Measurements from ENCODE around the gene SYN1. TPM values are rescaled to one million over a fixed set of nuclear protein-coding genes. Genes with fewer than 3 reads are reported as not detected.
"Not testable (repeated sequence)": the region's sequence is repeated elsewhere in the genome, so short reads cannot be mapped to it uniquely, and the experiment has no call there.

The SYN1 gene
- total RNA-seq = 13.9 TPM
- long read RNA-seq, partial matches to known transcripts = 14 of 15 reads
- long read RNA-seq, other reads (novel, unspliced or antisense) = 0 of 15 reads

- H3K4me1 ChIP-seq = peaks cover 5% of the 10 kb centered on the region
- H3K36me3 ChIP-seq = no peaks in the 10 kb centered on the region
- TF ChIP-seq, protein P1, sequence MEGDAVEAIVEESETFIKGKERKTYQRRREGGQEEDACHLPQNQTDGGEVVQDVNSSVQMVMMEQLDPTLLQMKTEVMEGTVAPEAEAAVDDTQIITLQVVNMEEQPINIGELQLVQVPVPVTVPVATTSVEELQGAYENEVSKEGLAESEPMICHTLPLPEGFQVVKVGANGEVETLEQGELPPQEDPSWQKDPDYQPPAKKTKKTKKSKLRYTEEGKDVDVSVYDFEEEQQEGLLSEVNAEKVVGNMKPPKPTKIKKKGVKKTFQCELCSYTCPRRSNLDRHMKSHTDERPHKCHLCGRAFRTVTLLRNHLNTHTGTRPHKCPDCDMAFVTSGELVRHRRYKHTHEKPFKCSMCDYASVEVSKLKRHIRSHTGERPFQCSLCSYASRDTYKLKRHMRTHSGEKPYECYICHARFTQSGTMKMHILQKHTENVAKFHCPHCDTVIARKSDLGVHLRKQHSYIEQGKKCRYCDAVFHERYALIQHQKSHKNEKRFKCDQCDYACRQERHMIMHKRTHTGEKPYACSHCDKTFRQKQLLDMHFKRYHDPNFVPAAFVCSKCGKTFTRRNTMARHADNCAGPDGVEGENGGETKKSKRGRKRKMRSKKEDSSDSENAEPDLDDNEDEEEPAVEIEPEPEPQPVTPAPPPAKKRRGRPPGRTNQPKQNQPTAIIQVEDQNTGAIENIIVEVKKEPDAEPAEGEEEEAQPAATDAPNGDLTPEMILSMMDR (IDR thresholded peaks at IDR 0.05; ENCODE audit: borderline replicate concordance) = peak; percentile 28
- H3K27me3 ChIP-seq (ENCODE audit: low read depth) = peaks cover 5% of the 10 kb centered on the region
- peak; percentile 81 for DNase-seq
- no peak within 1 kb of the TSS for H3K27ac ChIP-seq (replicated peaks)
- peak within 1 kb of the TSS; percentile 60 for H3K4me3 ChIP-seq
- intact Hi-C loops (cut with micrococcal nuclease) = no loop called here
- no peaks in the 10 kb centered on the region for H3K9me3 ChIP-seq (replicated peaks)
These were observed at the start of gene SYN1 for GRCh38 chrX:47619486-47620302. Gene SYN1 (minus strand): TSS chrX:47619857. CDS start chrX:47619728, 129 bp downstream.

DNA sequence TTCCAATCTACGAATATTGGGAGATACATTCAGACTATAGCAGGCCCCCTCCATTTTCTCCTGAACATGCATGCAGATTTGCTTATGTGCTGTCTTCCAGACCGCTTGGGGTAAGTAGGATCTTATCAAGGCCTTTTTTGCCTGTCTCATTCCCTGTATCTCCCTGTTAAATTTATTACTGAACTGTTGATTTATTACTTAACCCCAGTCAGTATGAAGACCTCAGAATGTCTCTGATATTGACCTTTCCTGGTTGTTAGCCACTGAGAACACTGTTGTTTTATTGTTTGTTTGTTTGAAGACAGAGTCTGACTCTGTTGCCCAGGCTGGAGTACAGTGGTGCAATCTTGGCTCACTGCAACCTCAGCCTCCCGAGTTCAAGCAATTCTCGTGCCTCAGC is 46.1 kb upstream of the SYN1 start:
- DNase-seq; intact Hi-C loops (cut with micrococcal nuclease); H3K27me3 ChIP-seq (ENCODE audit: low read depth); H3K36me3 ChIP-seq; H3K9me3 ChIP-seq (replicated peaks); H3K27ac ChIP-seq (replicated peaks); H3K4me3 ChIP-seq; H3K4me1 ChIP-seq: not testable (repeated sequence)

GRCh38 chrX:47664737-47665136 is 45.1 kb upstream of the SYN1 start:
- no peak overlapping the region for H3K27ac ChIP-seq (replicated peaks)
- TF ChIP-seq, protein P1 (IDR thresholded peaks at IDR 0.05; ENCODE audit: borderline replicate concordance) = no peak
- intact Hi-C loops (cut with micrococcal nuclease) = no loop called here
- H3K36me3 ChIP-seq = no peaks in the 10 kb centered on the region
- H3K4me3 ChIP-seq = no peak overlapping the region
- no peaks in the 10 kb centered on the region for H3K9me3 ChIP-seq (replicated peaks)
- no peak for DNase-seq
- no peaks in the 10 kb centered on the region for H3K4me1 ChIP-seq
- H3K27me3 ChIP-seq (ENCODE audit: low read depth) = no peaks in the 10 kb centered on the region

DNA sequence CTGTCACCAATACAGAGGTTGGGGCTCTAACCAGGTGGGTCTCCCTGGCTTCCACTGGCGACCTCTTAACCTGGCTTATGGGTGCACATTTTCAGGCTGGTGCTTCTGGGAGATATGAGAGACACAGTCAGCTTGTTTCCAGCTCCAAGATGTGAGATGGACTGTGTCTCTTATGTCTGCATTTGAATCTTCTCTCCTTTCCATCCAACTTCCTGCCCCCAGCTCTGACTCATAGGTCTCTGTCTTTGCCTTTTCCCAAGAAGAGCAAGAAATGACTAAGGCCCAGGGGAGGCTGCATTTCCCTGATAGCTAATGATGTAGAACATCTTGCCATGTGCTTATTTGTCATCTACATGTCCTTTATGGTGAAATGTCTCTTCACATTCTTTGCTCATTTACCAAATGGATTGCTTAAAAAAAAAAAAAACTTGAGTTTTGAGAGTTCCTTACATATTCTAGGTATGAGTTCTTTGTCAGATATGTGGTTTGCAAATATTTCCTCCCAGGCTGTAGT is 42.5 kb upstream of the SYN1 start:
- H3K36me3 ChIP-seq = peaks cover 4% of the 10 kb centered on the region
- no peak for DNase-seq
- TF ChIP-seq, protein P1 (IDR thresholded peaks at IDR 0.05; ENCODE audit: borderline replicate concordance) = no peak
- no peaks in the 10 kb centered on the region for H3K27me3 ChIP-seq (ENCODE audit: low read depth)
- peaks cover 9% of the 10 kb centered on the region for H3K4me1 ChIP-seq
- intact Hi-C loops (cut with micrococcal nuclease) = no loop called here
- H3K27ac ChIP-seq (replicated peaks) = no peak overlapping the region
- no peak overlapping the region for H3K4me3 ChIP-seq
- no peaks in the 10 kb centered on the region for H3K9me3 ChIP-seq (replicated peaks)

- intact Hi-C loops (cut with micrococcal nuclease) = no loop called here
- no peak for DNase-seq
- no peaks in the 10 kb centered on the region for H3K27me3 ChIP-seq (ENCODE audit: low read depth)
- TF ChIP-seq, protein P1 (IDR thresholded peaks at IDR 0.05; ENCODE audit: borderline replicate concordance) = no peak
- no peaks in the 10 kb centered on the region for H3K9me3 ChIP-seq (replicated peaks)
- no peak overlapping the region for H3K4me3 ChIP-seq
- peaks cover 9% of the 10 kb centered on the region for H3K4me1 ChIP-seq
- no peak overlapping the region for H3K27ac ChIP-seq (replicated peaks)
- peaks cover 10% of the 10 kb centered on the region for H3K36me3 ChIP-seq
These were observed 41.9 kb upstream of the SYN1 start for GRCh38 chrX:47661539-47661938.

GRCh38 chrX:47659421-47659726 is 39.7 kb upstream of the SYN1 start:
- Histone ChIP-seq H3K36me3 (peaks cover 24% of the 10 kb centered on the region), H3K9me3 (replicated peaks) (no peaks in the 10 kb centered on the region), H3K4me1 (peaks cover 9% of the 10 kb centered on the region), H3K4me3 (peak overlapping the region; percentile 75), H3K27me3 (ENCODE audit: low read depth) (no peaks in the 10 kb centered on the region), H3K27ac (replicated peaks) (peak overlapping the region; percentile 95)
- DNase-seq = no peak
- TF ChIP-seq, protein P1 (IDR thresholded peaks at IDR 0.05; ENCODE audit: borderline replicate concordance) = no peak
- intact Hi-C loops (cut with micrococcal nuclease) = no loop called here
